HG03103 (cell line): Measurements from ENCODE around the gene CCDC12.

Source experiments
- ATAC-seq: cut with Tn5 transposase; IDR thresholded peaks from one replicate; pipeline ENCODE4 v1.9.1; 2021; ENCODE audit warnings: low read depth; ENCODE audit not compliant: unreplicated experiment

CCDC12 gene

DNA sequence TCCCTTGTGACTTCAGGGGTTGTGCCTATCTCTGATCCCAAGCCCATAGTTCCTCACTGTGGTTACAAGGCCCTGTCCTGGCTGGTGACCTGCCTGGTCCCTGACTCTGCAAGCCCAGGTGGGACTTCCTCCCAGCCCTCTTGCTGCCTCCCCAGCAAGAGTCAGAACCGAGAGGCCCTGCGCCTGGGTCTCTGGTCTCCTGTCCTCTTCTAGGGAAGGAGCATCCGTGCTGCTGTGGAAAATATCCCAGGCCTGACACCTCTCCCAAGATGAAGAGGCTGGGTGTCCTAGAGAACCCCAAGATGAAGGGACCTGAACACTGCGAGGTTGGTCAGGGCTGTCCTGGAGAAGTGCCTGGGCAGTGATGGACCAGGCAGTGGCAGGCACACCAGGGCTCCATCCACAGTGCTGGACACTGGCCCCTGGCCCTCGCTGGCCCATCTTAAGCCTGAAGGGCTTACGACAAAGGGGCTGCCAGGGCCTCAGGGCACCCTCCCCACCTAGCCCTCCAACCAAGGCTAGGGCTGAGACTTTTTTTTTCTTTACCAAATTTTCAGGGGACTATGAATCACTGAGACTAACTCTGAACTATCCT, 66.3 kb downstream of the CCDC12 start:
- ATAC-seq: no peak

- peak; percentile 56 for ATAC-seq
Measured at GRCh38 chr3:46909535-46910161, 66.9 kb downstream of the CCDC12 start.

- no peak for ATAC-seq
Measured at GRCh38 chr3:46908986-46909534, 67.5 kb downstream of the CCDC12 start.

DNA sequence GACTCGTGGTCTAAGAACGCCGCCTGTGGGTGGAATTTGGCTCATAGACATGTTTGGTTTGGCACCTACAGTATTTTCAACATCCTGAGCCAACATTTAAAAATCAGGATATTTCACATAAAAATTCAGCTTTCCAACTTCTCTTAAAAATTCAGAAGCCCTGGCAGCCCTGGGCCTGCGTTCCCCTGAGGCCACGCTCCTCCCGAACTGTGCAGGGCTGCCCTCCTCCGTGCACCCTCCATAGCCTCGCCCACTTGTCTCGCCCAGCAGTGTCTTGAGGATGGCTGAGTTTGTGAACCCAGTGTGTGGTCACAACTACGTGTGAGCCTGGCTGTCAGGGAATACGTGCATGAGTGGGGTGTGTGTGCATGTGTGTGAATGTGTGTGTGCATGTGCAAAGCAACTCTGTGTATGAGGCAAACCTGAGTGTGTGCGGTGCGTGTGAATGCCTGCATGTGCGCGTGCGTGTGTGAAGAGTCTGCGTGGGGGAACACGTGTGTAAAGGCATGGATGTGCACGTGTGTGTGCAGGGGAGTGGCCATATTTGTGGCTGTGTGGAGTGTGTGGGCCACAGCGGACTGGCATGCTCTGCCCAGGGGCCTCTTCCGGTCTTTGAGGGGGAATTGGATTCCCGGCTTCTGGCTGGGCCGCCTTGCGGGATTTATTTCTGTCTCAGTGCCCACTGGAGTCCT, 68.1 kb downstream of the CCDC12 start:
- no peak for ATAC-seq

DNA sequence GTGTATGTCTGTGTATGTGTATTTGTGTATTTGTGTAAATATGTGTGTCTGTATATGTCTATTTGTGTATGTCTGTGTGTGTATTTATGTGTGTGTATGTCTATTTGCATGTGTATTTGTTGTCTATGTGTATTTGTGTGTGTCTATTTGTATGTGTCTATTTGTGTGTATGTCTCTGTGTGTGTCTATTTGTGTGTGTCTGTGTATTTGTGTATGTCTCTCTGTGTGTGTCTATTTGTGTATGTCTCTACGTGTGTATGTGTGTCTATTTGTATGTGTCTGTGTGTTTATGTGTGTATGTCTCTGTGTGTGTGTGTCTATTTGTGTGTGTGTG, 68.6 kb downstream of the CCDC12 start:
- ATAC-seq: no peak

DNA sequence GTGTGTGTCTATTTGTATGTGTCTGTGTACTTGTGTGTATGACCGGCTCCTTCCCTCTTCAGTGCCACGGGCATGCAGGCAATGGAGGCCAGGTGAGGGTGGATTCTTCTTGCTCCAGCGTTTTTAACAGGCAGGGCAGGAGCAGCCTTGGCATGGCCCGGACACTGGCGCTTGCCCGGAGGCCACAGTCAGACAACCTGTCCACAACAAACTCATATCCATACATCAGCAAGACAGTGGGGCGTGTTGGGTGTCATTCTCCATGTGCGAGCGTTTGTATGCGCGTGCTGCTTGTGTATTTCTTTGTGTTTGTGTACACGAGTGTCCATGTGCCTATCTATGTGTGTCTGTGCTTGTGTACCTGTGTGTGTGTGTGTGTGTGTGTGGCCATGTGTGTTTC, 69.3 kb downstream of the CCDC12 start:
- no peak for ATAC-seq

DNA sequence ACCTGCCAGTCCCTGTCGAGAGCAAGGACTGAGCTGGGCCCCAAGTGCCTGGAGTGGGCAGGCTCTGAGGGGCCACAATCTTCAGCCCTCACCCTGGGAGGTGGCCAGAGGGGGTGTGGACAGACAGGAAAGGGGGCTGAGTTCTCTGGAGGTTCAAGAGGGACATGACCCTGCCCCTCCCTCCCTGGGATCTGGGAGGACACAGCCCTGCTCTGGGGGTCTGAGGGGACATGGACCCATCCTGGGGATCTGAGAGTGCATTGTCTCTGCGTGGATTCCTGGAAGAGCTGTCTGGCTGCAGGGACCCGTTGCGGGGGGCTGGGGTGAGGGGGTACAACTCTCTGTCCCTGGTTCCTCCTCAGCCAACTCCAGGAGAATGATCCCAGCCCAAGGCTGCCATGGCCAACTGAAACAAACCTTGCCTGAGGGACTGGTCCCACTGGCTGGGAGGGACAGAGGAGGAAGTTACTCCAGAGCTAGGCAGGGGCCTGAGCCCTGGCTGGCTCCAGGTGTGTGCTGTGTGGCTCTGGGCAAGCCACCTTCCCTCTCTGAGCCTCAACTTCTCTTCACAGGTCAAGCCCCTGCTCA, 70.0 kb downstream of the CCDC12 start:
- ATAC-seq: no peak

GRCh38 chr3:46905661-46906451, 70.7 kb downstream of the CCDC12 start:
- ATAC-seq: no peak

- no peak for ATAC-seq
Measured at GRCh38 chr3:46905213-46905560, 71.4 kb downstream of the CCDC12 start.

DNA sequence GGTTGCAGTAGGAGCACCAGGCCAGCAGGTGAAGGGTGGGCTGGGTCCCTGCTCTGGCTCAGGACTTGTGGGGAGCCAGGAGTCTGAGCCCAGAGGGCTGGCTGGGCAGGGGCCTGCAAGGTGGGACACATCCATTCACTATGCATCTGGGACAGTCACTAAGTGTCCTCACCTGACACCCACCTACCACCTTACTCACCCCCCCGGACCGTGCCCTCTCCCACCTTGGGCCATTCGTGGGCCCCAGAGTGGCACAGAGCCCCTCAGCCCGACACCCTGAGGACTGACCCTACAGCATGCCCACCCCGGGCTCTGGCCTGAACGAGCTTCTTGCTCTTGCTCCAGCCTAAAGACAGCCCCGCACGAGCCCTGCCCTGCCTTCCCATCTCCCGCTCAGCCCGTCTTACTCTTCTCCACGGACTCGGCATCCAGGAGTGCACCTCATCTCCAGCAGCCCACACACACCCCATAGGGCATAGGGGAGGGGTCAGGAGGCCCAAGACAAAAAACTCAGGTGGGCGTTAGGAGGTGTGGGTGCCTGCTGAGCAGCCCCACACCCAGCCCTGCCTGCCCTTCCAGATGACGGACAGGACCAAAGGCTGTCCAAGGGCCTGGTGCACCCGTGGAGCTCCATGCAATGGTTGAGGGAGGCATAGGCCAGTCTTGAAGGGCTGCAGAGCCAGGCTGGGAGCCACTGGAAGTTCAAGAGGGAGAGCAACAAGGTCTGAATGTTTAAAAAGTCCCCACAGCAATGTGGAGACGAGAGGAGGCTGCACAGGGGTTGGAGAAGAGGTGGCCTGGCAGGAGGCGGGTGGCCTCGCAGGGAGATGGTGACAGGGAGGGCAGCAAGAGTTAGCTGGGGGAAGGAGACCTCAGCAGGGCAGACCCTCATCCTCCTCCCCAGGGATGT, 72.0 kb downstream of the CCDC12 start:
- ATAC-seq: no peak

DNA sequence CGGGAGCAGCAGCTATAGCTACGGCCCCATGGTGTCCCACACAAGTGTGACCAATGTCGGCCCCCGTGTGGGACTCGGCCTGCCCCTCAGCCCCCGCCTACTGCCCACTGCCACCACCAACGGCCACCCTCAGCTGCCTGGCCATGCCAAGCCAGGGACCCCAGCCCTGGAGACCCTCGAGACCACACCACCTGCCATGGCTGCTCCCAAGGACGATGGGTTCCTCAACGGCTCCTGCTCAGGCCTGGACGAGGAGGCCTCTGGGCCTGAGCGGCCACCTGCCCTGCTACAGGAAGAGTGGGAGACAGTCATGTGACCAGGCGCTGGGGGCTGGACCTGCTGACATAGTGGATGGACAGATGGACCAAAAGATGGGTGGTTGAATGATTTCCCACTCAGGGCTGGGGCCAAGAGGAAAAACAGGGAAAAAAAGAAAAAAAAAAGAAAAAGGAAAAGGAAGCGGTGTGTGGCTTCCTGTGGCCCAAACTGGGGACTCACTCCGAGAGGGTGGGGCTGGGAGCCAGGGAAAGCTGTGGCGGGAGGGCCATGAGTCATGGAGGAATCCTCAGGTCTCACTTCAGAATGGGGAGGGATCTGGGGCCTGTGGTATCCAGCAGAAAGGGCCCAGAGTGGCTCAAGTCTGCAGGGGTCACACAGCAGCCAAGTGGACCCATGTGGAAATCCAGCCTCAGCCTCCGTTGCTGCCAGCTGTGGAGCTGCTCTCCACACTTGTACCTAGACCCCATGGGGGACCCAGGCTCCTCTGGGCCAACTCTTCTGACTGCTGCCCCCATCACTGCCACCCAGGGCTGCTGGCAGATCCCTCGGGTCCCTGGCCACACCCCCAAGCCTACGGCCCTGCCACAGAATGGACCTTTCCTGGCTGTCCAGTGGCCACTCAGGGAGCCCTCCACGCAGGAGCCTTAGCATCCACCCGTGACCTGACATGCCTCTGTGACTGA, 72.9 kb downstream of the CCDC12 start:
- no peak for ATAC-seq

GRCh38 chr3:46902188-46902631, 74.3 kb downstream of the CCDC12 start:
- no peak for ATAC-seq

DNA sequence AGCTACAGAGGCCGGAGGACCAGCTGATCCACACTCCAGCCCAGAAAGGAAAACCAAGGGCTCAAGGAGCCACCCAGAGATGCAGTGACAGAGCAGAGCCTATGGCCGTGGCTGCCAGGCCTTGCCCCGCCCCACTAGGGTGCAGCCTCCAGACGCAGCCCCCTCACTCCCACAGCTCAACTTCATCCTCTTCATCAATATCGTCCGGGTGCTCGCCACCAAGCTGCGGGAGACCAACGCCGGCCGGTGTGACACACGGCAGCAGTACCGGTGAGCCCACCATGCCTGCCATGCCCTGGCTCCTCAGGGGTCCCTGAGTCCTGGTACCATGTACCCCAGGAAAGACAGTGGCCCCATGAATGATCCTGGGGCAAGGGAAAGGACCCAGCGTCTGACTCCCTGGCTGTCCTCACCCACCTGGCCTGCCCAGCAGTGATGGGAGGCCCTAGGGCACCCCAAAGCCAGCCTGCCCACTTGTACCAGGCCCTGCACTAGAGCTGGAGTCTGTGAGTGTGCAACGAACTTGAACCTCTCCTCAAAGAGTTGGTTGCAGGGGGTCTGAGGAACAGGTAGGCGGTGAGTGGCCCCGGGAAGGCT, 74.9 kb downstream of the CCDC12 start:
- ATAC-seq: no peak

- ATAC-seq: no peak
Measured at GRCh38 chr3:46901061-46901460, 75.5 kb downstream of the CCDC12 start.

GRCh38 chr3:46900356-46900755, 76.2 kb downstream of the CCDC12 start:
- ATAC-seq: no peak

- ATAC-seq: no peak
Measured at GRCh38 chr3:46900007-46900292, 76.6 kb downstream of the CCDC12 start.

GRCh38 chr3:46899151-46900006, 77.2 kb downstream of the CCDC12 start:
- ATAC-seq: no peak
